Calu3 (cell line): ENCODE results near the gene PSORS1C2. TPM values are rescaled to one million over a fixed set of nuclear protein-coding genes. Genes with fewer than 3 reads are reported as not detected.

ENCODE experiments used
- BruUV-seq: library from RNA; stranded (reverse); fragments of 400-500 nt; replicated peaks from 2 replicates; lab custom pipeline; 2021; lab: Mats Ljungman, UMichigan
- CTCF ChIA-PET: fragments of 300-600 bp; sonication (Branson Sonifier 250); formaldehyde crosslinking; loops from one replicate; lab custom pipeline; 2022; ENCODE audit warnings: antibody characterized with exemption; lab: Charles Lee
- DNase-seq: peaks from one replicate; pipeline ENCODE4 v3.0.0; 2022
- H3K27ac Mint-ChIP-seq: one replicate; pipeline ENCODE4 v1.8.0; 2022; ENCODE audit warnings: mixed read lengths; ENCODE audit not compliant: unreplicated experiment
- H3K27me3 Mint-ChIP-seq: one replicate; pipeline ENCODE4 v1.8.0; 2022; ENCODE audit warnings: mixed read lengths; ENCODE audit not compliant: unreplicated experiment
- H3K36me3 Mint-ChIP-seq: one replicate; pipeline ENCODE4 v1.8.0; 2022; ENCODE audit warnings: mild to moderate bottlenecking, moderate library complexity, mixed read lengths; ENCODE audit not compliant: insufficient read depth, unreplicated experiment
- H3K4me1 Mint-ChIP-seq: one replicate; pipeline ENCODE4 v1.8.0; 2022; ENCODE audit warnings: mild to moderate bottlenecking, low read depth, mixed read lengths; ENCODE audit not compliant: unreplicated experiment
- H3K4me3 Mint-ChIP-seq: one replicate; pipeline ENCODE4 v1.8.0; 2022; ENCODE audit warnings: mild to moderate bottlenecking, low read depth, moderate library complexity, mixed read lengths; ENCODE audit not compliant: unreplicated experiment
- H3K9me3 Mint-ChIP-seq: one replicate; pipeline ENCODE4 v1.8.0; 2022; ENCODE audit warnings: low read depth, mixed read lengths; ENCODE audit not compliant: unreplicated experiment
- CTCF ChIP-seq: fragments of 200-600 bp; IDR thresholded peaks from one replicate; pipeline ENCODE4 v1.8.0; 2022; ENCODE audit warnings: antibody characterized with exemption; ENCODE audit not compliant: unreplicated experiment
- intact Hi-C: fragments of 100-400 bp; cut with micrococcal nuclease; formaldehyde crosslinking; loops from one replicate; pipeline ENCODE4 v1.10.0; 2022; ENCODE audit not compliant: unreplicated experiment
- total RNA-seq: library from RNA; stranded (reverse); gene quantifications from 2 replicates; pipeline ENCODE4 v1.2.3, GENCODE V29; 2022

The PSORS1C2 gene
- total RNA-seq, 1 experiment from 2014 or later: not detected

- Mint-ChIP-seq H3K27ac (no peak overlapping the region), H3K36me3 (peaks cover 10% of the 10 kb centered on the region), H3K4me3 (no peak overlapping the region), H3K4me1 (peaks cover 13% of the 10 kb centered on the region), H3K9me3 (no peaks in the 10 kb centered on the region), H3K27me3 (no peaks in the 10 kb centered on the region)
- CTCF ChIA-PET: interaction anchor here (0.7 to 1.5 kb wide), 4 partner anchors 18 to 62 kb away, joined by 3 to 6 read pairs (median 4); partner anchors contain the start of genes PSORS1C1 and TCF19
- no TSS peak for BruUV-seq
- DNase-seq: no peak
- TF ChIP-seq CTCF: no peak
- intact Hi-C loops: no loop called here
Measured at GRCh38 chr6:31132806-31133205, 6.1 kb downstream of the PSORS1C2 start.

GRCh38 chr6:31131595-31131994, 7.3 kb downstream of the PSORS1C2 start:
- CTCF ChIA-PET: interaction anchor here (0.6 to 1.6 kb wide), 6 partner anchors 17 to 679 kb away, joined by 3 to 7 read pairs (median 4); partner anchors contain the start of gene PSORS1C1
- H3K9me3 Mint-ChIP-seq: no peaks in the 10 kb centered on the region
- H3K27ac Mint-ChIP-seq: no peak overlapping the region
- TF ChIP-seq CTCF: no peak
- H3K36me3 Mint-ChIP-seq: peaks cover 17% of the 10 kb centered on the region
- DNase-seq: no peak
- no peak overlapping the region for H3K4me3 Mint-ChIP-seq
- no TSS peak for BruUV-seq
- intact Hi-C loops: no loop called here
- peaks cover 17% of the 10 kb centered on the region for H3K4me1 Mint-ChIP-seq
- H3K27me3 Mint-ChIP-seq: no peaks in the 10 kb centered on the region

GRCh38 chr6:31130751-31131150, 8.1 kb downstream of the PSORS1C2 start:
- no peak overlapping the region for H3K4me3 Mint-ChIP-seq
- no peaks in the 10 kb centered on the region for H3K27me3 Mint-ChIP-seq
- H3K4me1 Mint-ChIP-seq: peaks cover 26% of the 10 kb centered on the region
- BruUV-seq: no TSS peak
- CTCF ChIA-PET: interaction anchor here (0.7 to 2.8 kb wide), 4 partner anchors 44 to 71 kb away, joined by 3 to 11 read pairs (median 3); no protein-coding TSS in a partner anchor
- intact Hi-C loops: no loop called here
- no peak for TF ChIP-seq CTCF
- H3K36me3 Mint-ChIP-seq: peaks cover 24% of the 10 kb centered on the region
- no peaks in the 10 kb centered on the region for H3K9me3 Mint-ChIP-seq
- no peak overlapping the region for H3K27ac Mint-ChIP-seq
- no peak for DNase-seq

GRCh38 chr6:31129130-31129529, 9.7 kb downstream of the PSORS1C2 start:
- intact Hi-C loops: loop anchor here (2.0 to 5.0 kb wide), 2 partner anchors 42 to 212 kb away; no protein-coding TSS in a partner anchor
- peaks cover 29% of the 10 kb centered on the region for H3K36me3 Mint-ChIP-seq
- no peaks in the 10 kb centered on the region for H3K27me3 Mint-ChIP-seq
- no peak overlapping the region for H3K4me3 Mint-ChIP-seq
- no peak for DNase-seq
- BruUV-seq: no TSS peak
- no peak for TF ChIP-seq CTCF
- H3K27ac Mint-ChIP-seq: no peak overlapping the region
- no peaks in the 10 kb centered on the region for H3K9me3 Mint-ChIP-seq
- CTCF ChIA-PET: interaction anchor here (0.7 to 2.8 kb wide), 6 partner anchors 14 to 63 kb away, joined by 3 to 11 read pairs (median 4); partner anchors contain the start of gene PSORS1C1
- H3K4me1 Mint-ChIP-seq: peaks cover 41% of the 10 kb centered on the region
